Measurements from ENCODE around the gene GGT5. TPM values are rescaled to one million over a fixed set of nuclear protein-coding genes. Genes with fewer than 3 reads are reported as not detected.
"Not testable (repeated sequence)": the region's sequence is repeated elsewhere in the genome, so short reads cannot be mapped to it uniquely, and the experiment has no call there.

GGT5 gene
- total RNA-seq, 1 donor from 2014 or later = 10.7 TPM

GRCh38 chr22:24210409-24210808, 34.5 kb downstream of the GGT5 start:
- H3K36me3 Mint-ChIP-seq (ENCODE audit: unreplicated experiment); H3K27me3 Mint-ChIP-seq (ENCODE audit: unreplicated experiment); H3K4me3 Mint-ChIP-seq (ENCODE audit: unreplicated experiment); DNase-seq; H3K9me3 Mint-ChIP-seq (ENCODE audit: unreplicated experiment); H3K27ac Mint-ChIP-seq (ENCODE audit: unreplicated experiment): not testable (repeated sequence)
- H3K4me1 Mint-ChIP-seq (ENCODE audit: low read depth, unreplicated experiment) = peaks cover 17% of the 10 kb centered on the region

- DNase-seq = no peak
- peaks cover 3% of the 10 kb centered on the region for H3K36me3 Mint-ChIP-seq (ENCODE audit: unreplicated experiment)
- TF ChIP-seq, protein P1, sequence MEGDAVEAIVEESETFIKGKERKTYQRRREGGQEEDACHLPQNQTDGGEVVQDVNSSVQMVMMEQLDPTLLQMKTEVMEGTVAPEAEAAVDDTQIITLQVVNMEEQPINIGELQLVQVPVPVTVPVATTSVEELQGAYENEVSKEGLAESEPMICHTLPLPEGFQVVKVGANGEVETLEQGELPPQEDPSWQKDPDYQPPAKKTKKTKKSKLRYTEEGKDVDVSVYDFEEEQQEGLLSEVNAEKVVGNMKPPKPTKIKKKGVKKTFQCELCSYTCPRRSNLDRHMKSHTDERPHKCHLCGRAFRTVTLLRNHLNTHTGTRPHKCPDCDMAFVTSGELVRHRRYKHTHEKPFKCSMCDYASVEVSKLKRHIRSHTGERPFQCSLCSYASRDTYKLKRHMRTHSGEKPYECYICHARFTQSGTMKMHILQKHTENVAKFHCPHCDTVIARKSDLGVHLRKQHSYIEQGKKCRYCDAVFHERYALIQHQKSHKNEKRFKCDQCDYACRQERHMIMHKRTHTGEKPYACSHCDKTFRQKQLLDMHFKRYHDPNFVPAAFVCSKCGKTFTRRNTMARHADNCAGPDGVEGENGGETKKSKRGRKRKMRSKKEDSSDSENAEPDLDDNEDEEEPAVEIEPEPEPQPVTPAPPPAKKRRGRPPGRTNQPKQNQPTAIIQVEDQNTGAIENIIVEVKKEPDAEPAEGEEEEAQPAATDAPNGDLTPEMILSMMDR (IDR thresholded peaks at IDR 0.05; ENCODE audit: partially characterized antibody, unreplicated experiment) = no peak
- H3K4me1 Mint-ChIP-seq (ENCODE audit: low read depth, unreplicated experiment) = peaks cover 17% of the 10 kb centered on the region
- H3K9me3 Mint-ChIP-seq (ENCODE audit: unreplicated experiment) = no peaks in the 10 kb centered on the region
- H3K27me3 Mint-ChIP-seq (ENCODE audit: unreplicated experiment) = no peaks in the 10 kb centered on the region
- H3K27ac Mint-ChIP-seq (ENCODE audit: unreplicated experiment) = no peak overlapping the region
- H3K4me3 Mint-ChIP-seq (ENCODE audit: unreplicated experiment) = no peak overlapping the region
Observed at GRCh38 chr22:24209687-24210086, 35.2 kb downstream of the GGT5 start.

DNA sequence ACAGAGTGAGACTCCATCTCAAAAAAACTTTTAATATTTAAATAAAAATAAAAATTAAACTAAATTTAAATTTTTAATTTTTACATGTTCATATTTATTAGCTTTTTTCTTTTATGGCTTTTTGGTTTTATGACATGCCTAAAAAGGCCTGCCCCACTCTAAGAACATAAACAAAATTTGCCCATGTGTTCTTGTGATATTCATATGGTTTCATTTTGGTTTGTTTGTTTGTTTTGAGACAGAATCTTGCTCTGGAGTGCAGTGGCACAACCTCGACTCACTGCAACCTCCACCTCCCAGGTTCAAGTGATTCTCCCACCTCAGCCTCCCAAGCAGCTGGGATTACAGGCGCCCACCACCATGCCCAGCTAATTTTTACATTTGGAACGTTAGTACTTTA, 35.9 kb downstream of the GGT5 start:
- Mint-ChIP-seq H3K4me3 (ENCODE audit: unreplicated experiment) (no peak overlapping the region), H3K27ac (ENCODE audit: unreplicated experiment) (no peak overlapping the region), H3K36me3 (ENCODE audit: unreplicated experiment) (no peaks in the 10 kb centered on the region), H3K27me3 (ENCODE audit: unreplicated experiment) (no peaks in the 10 kb centered on the region), H3K4me1 (ENCODE audit: low read depth, unreplicated experiment) (peaks cover 13% of the 10 kb centered on the region), H3K9me3 (ENCODE audit: unreplicated experiment) (no peaks in the 10 kb centered on the region)
- no peak for DNase-seq
- TF ChIP-seq, protein P1 (IDR thresholded peaks at IDR 0.05; ENCODE audit: partially characterized antibody, unreplicated experiment) = no peak

- Mint-ChIP-seq H3K9me3 (ENCODE audit: unreplicated experiment) (no peaks in the 10 kb centered on the region), H3K36me3 (ENCODE audit: unreplicated experiment) (no peaks in the 10 kb centered on the region), H3K27ac (ENCODE audit: unreplicated experiment) (no peak overlapping the region), H3K4me1 (ENCODE audit: low read depth, unreplicated experiment) (peaks cover 13% of the 10 kb centered on the region), H3K27me3 (ENCODE audit: unreplicated experiment) (no peaks in the 10 kb centered on the region), H3K4me3 (ENCODE audit: unreplicated experiment) (no peak overlapping the region)
- no peak for DNase-seq
- TF ChIP-seq, protein P1 (IDR thresholded peaks at IDR 0.05; ENCODE audit: partially characterized antibody, unreplicated experiment) = no peak
Observed at GRCh38 chr22:24208012-24208749, 36.7 kb downstream of the GGT5 start.

DNA sequence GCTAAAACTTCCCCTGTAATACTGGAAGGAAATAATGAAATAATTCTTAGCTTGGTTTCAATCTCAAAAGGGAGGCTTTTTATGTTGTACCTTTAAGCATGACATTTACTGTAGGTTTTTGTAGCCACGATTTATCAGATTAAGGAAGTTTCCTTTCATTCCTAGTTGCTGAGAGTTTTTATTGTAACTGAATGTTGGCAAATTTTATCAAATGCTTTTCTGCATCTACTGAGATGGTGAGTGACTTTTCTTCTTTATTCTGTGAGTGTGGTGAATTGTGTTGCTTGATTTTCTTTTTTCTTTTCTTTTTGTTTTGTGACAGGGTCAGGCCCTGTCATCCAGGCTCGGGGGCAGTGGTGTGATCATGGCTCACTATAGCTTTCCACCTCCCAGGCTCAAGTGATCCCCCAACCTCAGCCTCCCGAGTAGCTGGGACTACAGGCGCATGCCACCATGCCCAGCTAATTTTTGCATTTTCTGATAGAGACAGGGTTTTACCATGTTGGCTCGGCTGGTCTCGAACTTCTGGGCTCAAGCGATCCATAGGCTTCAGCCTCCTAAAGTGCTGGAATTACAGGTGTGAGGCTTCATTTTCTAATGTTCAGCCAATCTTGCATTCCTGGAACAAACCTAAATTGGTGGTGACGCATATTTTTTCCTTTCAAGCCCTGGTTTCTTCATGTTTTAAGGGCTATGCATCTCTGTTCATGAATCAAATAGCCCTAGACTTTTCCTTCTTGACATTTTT, 37.4 kb downstream of the GGT5 start:
- Mint-ChIP-seq H3K36me3 (ENCODE audit: unreplicated experiment) (no peaks in the 10 kb centered on the region), H3K4me1 (ENCODE audit: low read depth, unreplicated experiment) (peaks cover 13% of the 10 kb centered on the region), H3K27me3 (ENCODE audit: unreplicated experiment) (no peaks in the 10 kb centered on the region), H3K27ac (ENCODE audit: unreplicated experiment) (no peak overlapping the region), H3K9me3 (ENCODE audit: unreplicated experiment) (no peaks in the 10 kb centered on the region), H3K4me3 (ENCODE audit: unreplicated experiment) (no peak overlapping the region)
- TF ChIP-seq, protein P1 (IDR thresholded peaks at IDR 0.05; ENCODE audit: partially characterized antibody, unreplicated experiment) = no peak
- DNase-seq = no peak

DNA sequence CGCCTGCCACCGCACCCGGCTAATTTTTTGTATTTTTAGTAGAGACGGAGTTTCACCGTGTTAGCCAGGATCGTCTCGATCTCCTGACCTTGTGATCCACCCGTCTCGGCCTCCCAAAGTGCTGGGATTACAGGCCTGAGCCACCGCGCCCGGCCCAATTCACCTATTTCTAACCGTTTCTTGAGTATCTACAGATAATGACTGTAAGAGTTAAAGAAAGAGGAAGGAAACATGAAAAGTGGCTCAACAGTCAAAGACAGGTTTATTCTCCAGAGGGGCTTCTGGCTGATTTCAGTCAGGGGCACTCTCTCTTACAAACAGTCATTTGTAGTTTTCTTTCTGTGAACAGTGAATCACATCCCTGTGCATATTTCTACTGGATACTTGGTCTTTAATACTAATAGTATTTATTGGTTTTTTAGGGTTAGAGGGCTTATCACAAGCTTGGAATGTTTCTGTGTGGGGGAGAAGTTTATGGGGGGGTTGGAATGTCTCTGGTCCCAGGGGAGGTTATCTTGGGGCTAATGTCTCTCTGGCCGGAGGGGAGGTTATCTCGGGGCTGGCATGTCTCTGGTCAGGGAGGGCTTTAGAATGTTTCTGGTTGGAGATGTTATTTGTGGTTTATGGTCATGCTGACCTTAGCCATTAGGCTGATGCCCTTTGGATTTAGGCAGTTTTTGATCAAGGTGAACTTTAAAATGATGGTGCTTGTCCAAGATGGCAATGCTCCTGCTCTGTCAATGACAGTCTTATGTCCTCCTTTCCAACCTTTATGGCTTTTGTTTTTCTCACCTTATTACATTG, 38.2 kb downstream of the GGT5 start:
- DNase-seq; H3K27me3 Mint-ChIP-seq (ENCODE audit: unreplicated experiment); H3K36me3 Mint-ChIP-seq (ENCODE audit: unreplicated experiment); H3K27ac Mint-ChIP-seq (ENCODE audit: unreplicated experiment); H3K4me3 Mint-ChIP-seq (ENCODE audit: unreplicated experiment); H3K9me3 Mint-ChIP-seq (ENCODE audit: unreplicated experiment): not testable (repeated sequence)
- H3K4me1 Mint-ChIP-seq (ENCODE audit: low read depth, unreplicated experiment) = peaks cover 12% of the 10 kb centered on the region

Data from glutamatergic neuron (in vitro differentiated cells).